Cardiac septum (tissue), 1 donor: ENCODE results near the gene ITCH. TPM values are rescaled to one million over a fixed set of nuclear protein-coding genes. Genes with fewer than 3 reads are reported as not detected.

Experiments used
- DNase-seq: peaks from one replicate; pipeline ENCODE4 v3.0.0-alpha.2; 2020; ENCODE audit warnings: low spot score
- intact Hi-C: fragments of 100-400 bp; cut with DNase I; formaldehyde crosslinking; loops from one replicate; pipeline ENCODE4 v1.14.0; 2022
- microRNA-seq: library from miRNA; unstranded; fragments of <30 nt; microRNA quantifications from one replicate; pipeline ENCODE4 v1.2.0, GENCODE V29; 2020
- total RNA-seq: library from RNA; stranded (reverse); fragmentation: NEBNext Ultra II Directional; extraction: Animal tissue kit (Norgen Biotek cat#: 25700); gene quantifications from one replicate; pipeline ENCODE4 v1.2.1, GENCODE V29; 2021
- donor health status: DM: no; HTN: no; CAD: no.

The ITCH gene
- total RNA-seq, 1 donor from 2014 or later: 36.4 TPM

- no peak for DNase-seq
- intact Hi-C loops: no loop called here
Measured at GRCh38 chr20:34559311-34560140, 196.5 kb downstream of the ITCH start.

DNA sequence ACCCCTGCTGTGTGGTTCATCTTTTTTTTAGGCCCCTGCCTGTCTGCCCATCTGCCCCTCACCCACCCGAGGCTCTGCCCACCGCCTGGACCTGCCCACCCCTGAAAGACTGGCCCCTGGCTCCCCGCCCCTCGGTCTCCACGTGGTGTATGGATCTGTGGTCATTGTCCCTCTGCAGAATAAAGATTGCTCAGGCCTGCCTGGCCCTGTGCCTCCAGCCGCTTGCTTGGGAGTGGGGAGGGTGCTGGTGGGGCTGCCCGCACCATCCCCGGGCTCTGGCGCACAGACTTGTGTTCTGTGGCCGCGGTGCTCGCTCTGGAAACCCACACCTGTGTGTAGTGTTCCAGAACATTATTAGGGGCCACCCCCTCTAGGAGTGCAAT is 197.1 kb downstream of the ITCH start:
- DNase-seq: no peak
- intact Hi-C loops: no loop called here

DNA sequence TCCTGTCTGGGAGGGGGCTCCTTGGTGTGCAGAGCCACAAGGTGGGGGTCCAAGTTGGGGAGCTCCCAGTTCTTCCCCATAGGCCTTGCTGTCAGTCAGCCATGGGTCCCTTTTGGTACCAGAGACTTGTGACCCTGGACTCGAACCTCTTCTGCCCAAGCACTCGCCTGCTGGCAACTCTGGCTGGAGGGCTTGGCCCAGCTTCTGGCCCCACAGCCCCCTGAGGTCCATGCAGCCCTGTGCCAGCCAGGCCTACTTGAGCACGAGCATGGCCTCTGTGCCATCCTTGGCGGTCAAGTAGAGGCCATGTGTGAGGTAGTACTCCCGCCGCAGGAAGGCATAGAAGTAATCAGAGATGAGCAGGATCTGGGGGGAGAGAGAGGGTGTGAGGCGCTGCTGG is 197.5 kb downstream of the ITCH start:
- intact Hi-C loops: no loop called here
- no peak for DNase-seq

Small RNA genes lying within 50 kb of the gene (microRNA-seq; reads per million reads assigned to microRNA genes)
- gene MIR644A: not detected

Other genes with a start within 250 kb of the ITCH start
- gene ASIP, start 121.8 kb upstream of the ITCH start, total RNA-seq: 10.5 TPM
- gene AHCY, start 59.9 kb upstream of the ITCH start, total RNA-seq: 45.7 TPM
- gene DYNLRB1, start 153.1 kb downstream of the ITCH start, total RNA-seq: 157 TPM
- gene MAP1LC3A, start 195.4 kb downstream of the ITCH start, total RNA-seq: 61.0 TPM